SK-N-SH (cell line): ENCODE measurements around the gene IGF2BP3. TPM values are rescaled to one million over a fixed set of nuclear protein-coding genes. Genes with fewer than 3 reads are reported as not detected.
A peak's percentile ranks its signal among the peaks of the same experiment; 100 is the strongest.

ENCODE experiments used
- CTCF ChIA-PET: fragments of 300-600, 350-600 bp; formaldehyde crosslinking; extraction: SDS; loops from one replicate; lab custom pipeline; 2021; lab: Yijun Ruan, JAX
- POLR2A ChIA-PET: fragments of 350-600 bp; sonication (Branson Sonifier 250); formaldehyde crosslinking; extraction: SDS; loops from one replicate; lab custom pipeline; 2020; ENCODE audit warnings: antibody characterized with exemption, inconsistent platforms; lab: Yijun Ruan, JAX
- DNase-seq: peaks from one replicate; pipeline ENCODE4 v3.0.0; 2012
- H2AFZ ChIP-seq: fragments of 200-600 bp; sonication (generic); 2 replicates; pipeline ENCODE4 v1.8.1; 2016; ENCODE audit warnings: antibody characterized with exemption, mild to moderate bottlenecking, low read depth
- H3F3A ChIP-seq: fragments of 200-600 bp; sonication (generic); replicated peaks from 2 replicates; pipeline ENCODE3; 2016; ENCODE audit warnings: antibody characterized with exemption, mild to moderate bottlenecking; ENCODE audit not compliant: insufficient read depth
- H3K27ac ChIP-seq, 2 experiments: fragments of 200-500 bp in 1 of 2; fragments of 200-600 bp in 1 of 2; sonication (Bioruptor generic) in 1 of 2; sonication (generic), shearing (Covaris generic) in 1 of 2; 2 replicates each; pipeline versions ENCODE4 v1.5.1 to v1.6.1; 2014 to 2016; ENCODE audit warnings: low read depth in 2 of 2, inconsistent platforms in 1 of 2, low read length in 1 of 2, mild to moderate bottlenecking in 1 of 2, mixed read lengths in 1 of 2
- H3K27me3 ChIP-seq: fragments of 200-600 bp; sonication (generic), shearing (Covaris generic); 2 replicates; pipeline ENCODE4 v1.6.1; 2016; ENCODE audit warnings: mixed run types; ENCODE audit not compliant: insufficient read depth
- H3K36me3 ChIP-seq, 2 experiments: fragments of 200-500 bp in 1 of 2; fragments of 200-600 bp in 1 of 2; sonication (Bioruptor generic) in 1 of 2; sonication (generic) in 1 of 2; replicated peaks in 1 of 2; 2 replicates each; pipeline versions ENCODE3 to v1.5.1; 2014 to 2016; ENCODE audit warnings: low read length in 1 of 2, mild to moderate bottlenecking in 1 of 2; ENCODE audit not compliant: insufficient read depth in 2 of 2, control insufficient read depth in 1 of 2
- H3K4me1 ChIP-seq, 2 experiments: fragments of 200-500 bp in 1 of 2; fragments of 200-600 bp in 1 of 2; sonication (Bioruptor generic) in 1 of 2; sonication (generic), shearing (Covaris generic) in 1 of 2; 2 replicates each; pipeline versions ENCODE4 v1.5.1 to v1.6.1; 2014 to 2016; ENCODE audit warnings: low read depth in 1 of 2, low read length in 1 of 2, mixed run types in 1 of 2; ENCODE audit not compliant: insufficient read depth in 2 of 2, control insufficient read depth in 1 of 2
- H3K4me2 ChIP-seq: fragments of 200-600 bp; sonication (generic), shearing (Covaris generic); 2 replicates; pipeline ENCODE4 v1.6.1; 2017; ENCODE audit warnings: mixed run types
- H3K4me3 ChIP-seq, 2 experiments: fragments of 200-500 bp in 1 of 2; fragments of 200-600 bp in 1 of 2; sonication (Bioruptor generic) in 1 of 2; sonication (generic), shearing (Covaris generic) in 1 of 2; 2 replicates each; pipeline versions ENCODE4 v1.5.1 to v1.8.1; 2014 to 2016; ENCODE audit warnings: low read depth in 2 of 2, inconsistent platforms in 1 of 2, low read length in 1 of 2, mild to moderate bottlenecking in 1 of 2, mixed read lengths in 1 of 2, moderate library complexity in 1 of 2
- H3K79me2 ChIP-seq: fragments of 200-600 bp; sonication (generic); 2 replicates; pipeline ENCODE4 v1.8.1; 2017; ENCODE audit warnings: mild to moderate bottlenecking; ENCODE audit not compliant: insufficient read depth
- H3K9ac ChIP-seq: fragments of 200-600 bp; sonication (generic); 2 replicates; pipeline ENCODE4 v1.6.1; 2017; ENCODE audit warnings: mixed run types
- H3K9me2 ChIP-seq: fragments of 200-600 bp; sonication (generic); 2 replicates; pipeline ENCODE4 v1.6.1; 2017; ENCODE audit warnings: mixed run types
- H3K9me3 ChIP-seq: fragments of 200-600 bp; sonication (generic); 2 replicates; pipeline ENCODE4 v1.6.1; 2017; ENCODE audit warnings: mixed run types, mild to moderate bottlenecking, moderate library complexity
- H4K20me1 ChIP-seq: fragments of 200-600 bp; sonication (generic); 2 replicates; pipeline ENCODE4 v1.6.1; 2017; ENCODE audit warnings: mild to moderate bottlenecking, mixed run types; ENCODE audit not compliant: insufficient read depth
- CHD2 ChIP-seq: fragments of 150-350 bp; IDR thresholded peaks from 2 replicates; pipeline ENCODE4 v1.6.1; 2018; ENCODE audit warnings: low read length; ENCODE audit not compliant: partially characterized antibody
- EP300 ChIP-seq, 2 experiments: IDR thresholded peaks; 2 replicates each; pipeline versions ENCODE4 v1.4.0 to v1.6.1; 2012; ENCODE audit warnings: borderline replicate concordance in 1 of 2, low read depth in 1 of 2, low read length in 1 of 2
- FOSL2 ChIP-seq: IDR thresholded peaks from 2 replicates; pipeline ENCODE4 v1.4.0; 2012; ENCODE audit warnings: low read depth, mild to moderate bottlenecking, moderate library complexity, borderline replicate concordance
- FOXM1 ChIP-seq: IDR thresholded peaks from 2 replicates; pipeline ENCODE4 v1.4.0; 2012; ENCODE audit warnings: low read depth, mild to moderate bottlenecking
- GABPA ChIP-seq: IDR thresholded peaks from 2 replicates; pipeline ENCODE4 v1.4.0; 2012; ENCODE audit warnings: low read depth, mild to moderate bottlenecking
- GATA2 ChIP-seq: sonication (generic); formaldehyde crosslinking; IDR thresholded peaks from 2 replicates; pipeline ENCODE4 v1.5.0; 2020; ENCODE audit warnings: mild to moderate bottlenecking, missing genetic modification reagents
- MXI1 ChIP-seq: IDR thresholded peaks from 2 replicates; pipeline ENCODE4 v1.6.1; 2012; ENCODE audit warnings: mild to moderate bottlenecking, low read depth, low read length, improper control_type of control experiment
- NFIC ChIP-seq: IDR thresholded peaks from 2 replicates; pipeline ENCODE4 v1.4.0; 2012; ENCODE audit warnings: borderline replicate concordance
- POLR2AphosphoS5 ChIP-seq: IDR thresholded peaks from 2 replicates; pipeline ENCODE4 v1.6.1; 2012; ENCODE audit warnings: low read depth, low read length
- RAD21 ChIP-seq: IDR thresholded peaks from 2 replicates; pipeline ENCODE4 v1.6.1; 2012; ENCODE audit warnings: mild to moderate bottlenecking, low read length
- RXRA ChIP-seq: IDR thresholded peaks from 2 replicates; pipeline ENCODE4 v1.4.0; 2012; ENCODE audit warnings: low read depth, mild to moderate bottlenecking, borderline replicate concordance
- SMC3 ChIP-seq: IDR thresholded peaks from 2 replicates; pipeline ENCODE4 v1.6.1; 2012; ENCODE audit warnings: low read depth, low read length, improper control_type of control experiment
- TAF1 ChIP-seq: IDR thresholded peaks from 2 replicates; pipeline ENCODE4 v1.6.1; 2012; ENCODE audit warnings: low read depth, mild to moderate bottlenecking, low read length, moderate library complexity, borderline replicate concordance
- TCF12 ChIP-seq: IDR thresholded peaks from 2 replicates; pipeline ENCODE4 v1.4.0; 2012
- USF2 ChIP-seq: fragments of 150-350 bp; IDR thresholded peaks from 2 replicates; pipeline ENCODE4 v1.6.1; 2017; ENCODE audit warnings: antibody characterized with exemption, low read length, low read depth, borderline replicate concordance
- YY1 ChIP-seq: IDR thresholded peaks from 2 replicates; pipeline ENCODE4 v1.4.0; 2012; ENCODE audit warnings: low read depth, mild to moderate bottlenecking
- ZBTB33 ChIP-seq: IDR thresholded peaks from 2 replicates; pipeline ENCODE4 v1.4.0; 2012; ENCODE audit warnings: low read depth, borderline replicate concordance
- WGBS: methylation state at CpG from one replicate; pipeline ENCODE4 v1.1.6; 2017; ENCODE audit warnings: low lambda C conversion rate; 5-methylcytosine and 5-hydroxymethylcytosine counted together
- polyA plus RNA-seq, 3 experiments: library from polyadenylated mRNA; depleted of rRNA; stranded (reverse); fragments of >200 nt; gene quantifications; 2 replicates each; pipeline ENCODE4 v1.2.3, GENCODE V29; 2012

Gene IGF2BP3
- polyA plus RNA-seq, 1 of the 3 experiments (the other 2 are of a cell fraction): 34.4 TPM

- POLR2A ChIA-PET: interaction anchor here (1.6 to 2.5 kb wide), 2 partner anchors 10 to 12 kb away, joined by 4 to 8 read pairs; no protein-coding TSS in a partner anchor
Measured at GRCh38 chr7:23477962-23478866, 7.9 kb upstream of the IGF2BP3 start.

GRCh38 chr7:23477157-23477499 is 6.8 kb upstream of the IGF2BP3 start:
- Histone ChIP-seq H3K4me2 (peak overlapping the region; percentile 94; the same call in 1 of the 2 replicates), H3K9me2 (no peaks in the 10 kb centered on the region; the same call in 1 of the 2 replicates), H2AFZ (0 out of 2 replicates have a peak overlapping the region, but pooled peaks have one; percentile 9), H3K9me3 (no peaks in the 10 kb centered on the region), H3K4me3 (no peak overlapping the region; a peak in 1 of 4 replicates), H3K4me1 (peaks cover 4 to 36% of the 10 kb centered on the region in 2 experiments; a peak in 3 of 4 replicates), H3K9ac (no peak overlapping the region), H3K36me3 (no peaks in the 10 kb centered on the region), H3K27ac (peak overlapping the region in 1 of 2 experiments; percentile 100; a peak in 2 of 4 replicates), H4K20me1 (no peaks in the 10 kb centered on the region), H3K79me2 (peaks cover 42% of the 10 kb centered on the region), H3K27me3 (no peaks in the 10 kb centered on the region), H3F3A (peaks cover 27% of the 10 kb centered on the region)
- POLR2A ChIA-PET: interaction anchor here (0.7 to 2.5 kb wide), 2 partner anchors 13 to 218 kb away, joined by 3 to 8 read pairs; no protein-coding TSS in a partner anchor
- no peak for TF ChIP-seq NFIC
- TF ChIP-seq FOXM1: no peak
- TF ChIP-seq TAF1: no peak
- TF ChIP-seq TCF12: no peak
- TF ChIP-seq RXRA: no peak
- TF ChIP-seq EP300 (IDR thresholded peaks at IDR 0.05; ENCODE audit: borderline replicate concordance in 1 of 2, low read depth in 1 of 2, low read length in 1 of 2): no peak
- no peak for TF ChIP-seq RAD21
- TF ChIP-seq SMC3: no peak
- TF ChIP-seq GATA2 (CRISPR knock-in tag): no peak
- CTCF ChIA-PET: interaction anchor here (1.0 kb wide), 1 partner anchor 69 kb away, joined by 3 read pairs; no protein-coding TSS in a partner anchor
- 94% methylated on average over 1 of the region's 1 CpG for WGBS
- no peak for DNase-seq

More at GRCh38 chr7:23477962-23478866, 7.9 kb upstream of the IGF2BP3 start:
- Histone ChIP-seq H3K9ac (no peak overlapping the region), H3K27ac (peak overlapping the region in 1 of 2 experiments; percentile 22; a peak in 1 of 4 replicates), H3K9me2 (no peaks in the 10 kb centered on the region), H3F3A (peaks cover 16% of the 10 kb centered on the region), H2AFZ (no peak overlapping the region), H3K36me3 (no peaks in the 10 kb centered on the region), H3K79me2 (peaks cover 32% of the 10 kb centered on the region), H4K20me1 (no peaks in the 10 kb centered on the region), H3K4me3 (no peak overlapping the region; a peak in 1 of 4 replicates), H3K27me3 (no peaks in the 10 kb centered on the region), H3K4me1 (peaks cover 4 to 25% of the 10 kb centered on the region in 2 experiments; a peak in 2 of 4 replicates), H3K9me3 (no peaks in the 10 kb centered on the region), H3K4me2 (no peak overlapping the region)
- TF ChIP-seq GABPA (no peak), CHD2 (no peak), USF2 (no peak), NFIC (no peak), FOSL2 (no peak), GATA2 (CRISPR knock-in tag) (no peak), YY1 (no peak), ZBTB33 (no peak), EP300 (IDR thresholded peaks at IDR 0.05; ENCODE audit: borderline replicate concordance in 1 of 2, low read depth in 1 of 2, low read length in 1 of 2) (no peak), POLR2AphosphoS5 (no peak), MXI1 (no peak)
- WGBS: 71% methylated on average over 6 of the region's 6 CpGs
- DNase-seq: no peak
- CTCF ChIA-PET: interaction anchor here (0.6 kb wide), 1 partner anchor 123 kb away, joined by 3 read pairs; no protein-coding TSS in a partner anchor
